ENCODE results near the gene ASB4. TPM values are rescaled to one million over a fixed set of nuclear protein-coding genes. Genes with fewer than 3 reads are reported as not detected.

ASB4 gene
- total and polyA plus RNA-seq, 8 donors, result 0.16 to 1.9 (median 0.53) TPM

DNA sequence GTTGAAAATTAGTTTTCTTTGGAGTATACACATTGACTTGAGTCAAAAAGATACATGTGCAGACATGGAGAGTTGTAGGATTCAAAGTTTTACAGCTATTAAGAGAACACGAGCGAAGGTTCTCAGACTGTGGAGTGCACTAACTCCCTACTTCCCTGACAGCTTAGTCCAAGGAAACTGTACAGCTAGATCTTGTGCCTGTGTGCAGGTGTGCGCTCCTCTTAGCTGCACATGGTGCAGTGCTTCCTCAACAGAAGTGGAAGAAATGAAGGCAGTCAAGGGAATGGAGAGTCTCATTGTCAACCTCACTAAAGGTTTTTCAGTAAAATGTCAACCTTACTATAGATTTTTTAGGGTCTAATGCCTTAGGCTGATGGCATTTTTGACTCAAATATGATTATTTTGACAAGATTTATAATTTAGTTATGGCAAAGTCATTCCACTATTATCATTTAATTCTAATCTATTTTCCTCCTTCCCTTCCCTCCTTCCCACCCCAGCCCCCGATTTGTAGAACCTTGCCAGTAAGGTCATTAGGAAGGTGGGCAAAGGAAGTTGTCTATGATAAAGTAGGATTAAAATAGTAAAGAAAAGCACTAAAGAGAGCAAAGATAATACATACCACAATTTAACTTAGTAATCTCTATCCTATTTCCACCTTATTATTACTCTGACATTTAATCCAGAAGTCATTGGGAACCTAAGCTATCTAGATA is 97.0 kb downstream of the ASB4 start:
- intact Hi-C loops (cut with DNase I), result no loop called here
- WGBS, 2 donors, result 93 to 95% methylated on average over 4 of the region's 4 CpGs
- Histone ChIP-seq H3K9me3 (no peaks in the 10 kb centered on the region), H3K4me1 (peaks cover 4 to 9% (median 7%) of the 10 kb centered on the region in 3 donors), H3K27ac (no peak overlapping the region), H3K4me3 (no peak overlapping the region), H3K36me3 (peaks cover 0 to 44% (median 14%) of the 10 kb centered on the region in 3 donors), H3K27me3 (no peaks in the 10 kb centered on the region)
- TF ChIP-seq, protein P1, sequence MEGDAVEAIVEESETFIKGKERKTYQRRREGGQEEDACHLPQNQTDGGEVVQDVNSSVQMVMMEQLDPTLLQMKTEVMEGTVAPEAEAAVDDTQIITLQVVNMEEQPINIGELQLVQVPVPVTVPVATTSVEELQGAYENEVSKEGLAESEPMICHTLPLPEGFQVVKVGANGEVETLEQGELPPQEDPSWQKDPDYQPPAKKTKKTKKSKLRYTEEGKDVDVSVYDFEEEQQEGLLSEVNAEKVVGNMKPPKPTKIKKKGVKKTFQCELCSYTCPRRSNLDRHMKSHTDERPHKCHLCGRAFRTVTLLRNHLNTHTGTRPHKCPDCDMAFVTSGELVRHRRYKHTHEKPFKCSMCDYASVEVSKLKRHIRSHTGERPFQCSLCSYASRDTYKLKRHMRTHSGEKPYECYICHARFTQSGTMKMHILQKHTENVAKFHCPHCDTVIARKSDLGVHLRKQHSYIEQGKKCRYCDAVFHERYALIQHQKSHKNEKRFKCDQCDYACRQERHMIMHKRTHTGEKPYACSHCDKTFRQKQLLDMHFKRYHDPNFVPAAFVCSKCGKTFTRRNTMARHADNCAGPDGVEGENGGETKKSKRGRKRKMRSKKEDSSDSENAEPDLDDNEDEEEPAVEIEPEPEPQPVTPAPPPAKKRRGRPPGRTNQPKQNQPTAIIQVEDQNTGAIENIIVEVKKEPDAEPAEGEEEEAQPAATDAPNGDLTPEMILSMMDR (IDR thresholded peaks at IDR 0.05), result no peak
- FAIRE-seq (no peak), ATAC-seq (peak in 2 of 4 donors; percentile 30 to 41), DNase-seq (peak in 1 of 6 donors; percentile 66)

DNA sequence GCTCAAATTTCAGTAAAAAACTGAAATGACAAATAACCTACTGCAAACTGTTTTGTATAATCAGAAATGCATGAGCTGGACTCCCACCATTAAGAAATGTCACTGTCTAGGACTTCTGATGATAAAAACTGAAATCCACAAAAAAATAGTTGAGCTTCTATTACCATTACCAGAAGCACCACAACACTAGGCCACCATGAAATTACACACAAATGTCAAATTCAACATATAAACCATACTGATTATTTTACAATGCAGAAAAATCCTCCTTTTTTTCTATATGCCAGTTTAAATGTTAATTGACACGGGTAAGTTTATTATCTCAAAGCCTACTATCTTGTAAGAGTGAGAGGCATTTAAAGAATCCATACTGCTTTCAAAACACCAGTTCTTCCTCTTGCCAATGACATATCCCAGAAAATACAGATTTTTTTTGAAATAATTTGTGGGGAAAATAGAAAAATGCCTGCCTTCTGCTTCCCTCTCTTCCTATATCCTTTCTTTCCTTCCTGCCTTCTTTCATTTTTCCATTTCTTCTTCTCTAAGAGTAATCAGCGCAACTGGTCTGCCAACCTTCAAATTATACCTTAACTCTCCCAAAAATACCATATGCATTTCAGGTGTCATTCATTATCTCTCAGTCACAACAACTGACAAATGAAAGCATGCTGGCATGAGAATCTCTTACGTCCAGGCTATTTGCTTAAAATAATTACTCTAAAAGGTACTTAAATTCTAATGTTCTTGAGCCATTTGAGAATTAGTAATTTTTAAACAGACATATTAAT is 98.3 kb downstream of the ASB4 start:
- no peaks in the 10 kb centered on the region for H3K9me3 ChIP-seq
- H3K36me3 ChIP-seq, result peaks cover 0 to 57% (median 15%) of the 10 kb centered on the region in 3 donors
- ATAC-seq (peak in 1 of 4 donors; percentile 5), FAIRE-seq (no peak), DNase-seq (no peak)
- WGBS, 2 donors, result 38 to 71% methylated on average over 3 of the region's 3 CpGs
- H3K27ac ChIP-seq, result no peak overlapping the region
- intact Hi-C loops (cut with DNase I), result no loop called here
- H3K4me1 ChIP-seq, result peaks cover 8 to 20% (median 11%) of the 10 kb centered on the region in 3 donors
- H3K4me3 ChIP-seq, result no peak overlapping the region
- H3K27me3 ChIP-seq, result no peaks in the 10 kb centered on the region
- TF ChIP-seq, protein P1 (IDR thresholded peaks at IDR 0.05), result no peak

GRCh38 chr7:95584769-95585425 is 99.2 kb downstream of the ASB4 start:
- TF ChIP-seq, protein P1 (IDR thresholded peaks at IDR 0.05), result no peak
- DNase-seq (no peak), FAIRE-seq (no peak), ATAC-seq (no peak)
- Histone ChIP-seq H3K4me1 (peaks cover 17 to 26% (median 19%) of the 10 kb centered on the region in 3 donors), H3K4me3 (no peak overlapping the region), H3K27ac (peak overlapping the region in 1 of 4 donors; percentile 13), H3K9me3 (no peaks in the 10 kb centered on the region), H3K27me3 (no peaks in the 10 kb centered on the region), H3K36me3 (peaks cover 0 to 66% (median 15%) of the 10 kb centered on the region in 3 donors)
- intact Hi-C loops (cut with DNase I), result no loop called here
- 68 to 75% methylated on average over 1 of the region's 1 CpG for WGBS, 2 donors

- 70 to 71% methylated on average over 3 of the region's 3 CpGs for WGBS, 2 donors
- ATAC-seq, result no peak
- H3K27ac ChIP-seq, result peak overlapping the region in 1 of 4 donors; percentile 13
- TF ChIP-seq, protein P1 (IDR thresholded peaks at IDR 0.05), result no peak
- H3K4me1 ChIP-seq, result peaks cover 17 to 31% (median 25%) of the 10 kb centered on the region in 3 donors
- H3K9me3 ChIP-seq, result no peaks in the 10 kb centered on the region
- H3K4me3 ChIP-seq, result no peak overlapping the region
- H3K27me3 ChIP-seq, result no peaks in the 10 kb centered on the region
- no peak for DNase-seq
- intact Hi-C loops (cut with DNase I), result no loop called here
- H3K36me3 ChIP-seq, result peaks cover 0 to 69% (median 15%) of the 10 kb centered on the region in 3 donors
- no peak for FAIRE-seq
These were observed 99.7 kb downstream of the ASB4 start for GRCh38 chr7:95585426-95585789.
